Measurements from ENCODE around the gene PWP2.

PWP2 gene

GRCh38 chr21:44071359-44072104, 35.7 kb upstream of the PWP2 start:
- DNase-seq (ENCODE audit: low read depth in 1 of 2, low spot score in 1 of 2) = no peak
- in situ Hi-C loops (cut with HindIII; ENCODE audit: low pct_unique_long_range_greater_than_20kb, low sequenced_read_pairs) = no loop called here
- no peak for TF ChIP-seq JUND (IDR thresholded peaks at IDR 0.05; ENCODE audit: low read depth)

GRCh38 chr21:44072111-44072510, 35.1 kb upstream of the PWP2 start:
- in situ Hi-C loops (cut with HindIII; ENCODE audit: low pct_unique_long_range_greater_than_20kb, low sequenced_read_pairs) = no loop called here
- DNase-seq (ENCODE audit: low read depth in 1 of 2, low spot score in 1 of 2) = no peak
- no peak for TF ChIP-seq JUND (IDR thresholded peaks at IDR 0.05; ENCODE audit: low read depth)

GRCh38 chr21:44074315-44074958, 32.8 kb upstream of the PWP2 start:
- TF ChIP-seq JUND (IDR thresholded peaks at IDR 0.05; ENCODE audit: low read depth) = no peak
- in situ Hi-C loops (cut with HindIII; ENCODE audit: low pct_unique_long_range_greater_than_20kb, low sequenced_read_pairs) = no loop called here
- no peak for DNase-seq (ENCODE audit: low read depth in 1 of 2, low spot score in 1 of 2)

GRCh38 chr21:44076316-44076715, 30.9 kb upstream of the PWP2 start:
- in situ Hi-C loops (cut with HindIII; ENCODE audit: low pct_unique_long_range_greater_than_20kb, low sequenced_read_pairs) = no loop called here
- no peak for TF ChIP-seq JUND (IDR thresholded peaks at IDR 0.05; ENCODE audit: low read depth)
- DNase-seq (ENCODE audit: low read depth in 1 of 2, low spot score in 1 of 2) = no peak

- no peak for TF ChIP-seq JUND (IDR thresholded peaks at IDR 0.05; ENCODE audit: low read depth)
- in situ Hi-C loops (cut with HindIII; ENCODE audit: low pct_unique_long_range_greater_than_20kb, low sequenced_read_pairs) = no loop called here
- no peak for DNase-seq (ENCODE audit: low read depth in 1 of 2, low spot score in 1 of 2)
Observed at GRCh38 chr21:44078411-44078981, 28.7 kb upstream of the PWP2 start.

GRCh38 chr21:44079446-44079845, 27.8 kb upstream of the PWP2 start:
- in situ Hi-C loops (cut with HindIII; ENCODE audit: low pct_unique_long_range_greater_than_20kb, low sequenced_read_pairs) = no loop called here
- DNase-seq (ENCODE audit: low read depth in 1 of 2, low spot score in 1 of 2) = no peak
- no peak for TF ChIP-seq JUND (IDR thresholded peaks at IDR 0.05; ENCODE audit: low read depth)

GRCh38 chr21:44079846-44080245, 27.4 kb upstream of the PWP2 start:
- no peak for TF ChIP-seq JUND (IDR thresholded peaks at IDR 0.05; ENCODE audit: low read depth)
- DNase-seq (ENCODE audit: low read depth in 1 of 2, low spot score in 1 of 2) = no peak
- in situ Hi-C loops (cut with HindIII; ENCODE audit: low pct_unique_long_range_greater_than_20kb, low sequenced_read_pairs) = no loop called here

- no peak for TF ChIP-seq JUND (IDR thresholded peaks at IDR 0.05; ENCODE audit: low read depth)
- no peak for DNase-seq (ENCODE audit: low read depth in 1 of 2, low spot score in 1 of 2)
- in situ Hi-C loops (cut with HindIII; ENCODE audit: low pct_unique_long_range_greater_than_20kb, low sequenced_read_pairs) = no loop called here
Observed at GRCh38 chr21:44082648-44083440, 24.4 kb upstream of the PWP2 start.

- DNase-seq (ENCODE audit: low read depth in 1 of 2, low spot score in 1 of 2) = no peak
- TF ChIP-seq JUND (IDR thresholded peaks at IDR 0.05; ENCODE audit: low read depth) = no peak
- in situ Hi-C loops (cut with HindIII; ENCODE audit: low pct_unique_long_range_greater_than_20kb, low sequenced_read_pairs) = no loop called here
Observed at GRCh38 chr21:44083631-44084291, 23.4 kb upstream of the PWP2 start.

GRCh38 chr21:44084496-44085241, 22.5 kb upstream of the PWP2 start:
- no peak for DNase-seq (ENCODE audit: low read depth in 1 of 2, low spot score in 1 of 2)
- no peak for TF ChIP-seq JUND (IDR thresholded peaks at IDR 0.05; ENCODE audit: low read depth)
- in situ Hi-C loops (cut with HindIII; ENCODE audit: low pct_unique_long_range_greater_than_20kb, low sequenced_read_pairs) = no loop called here

- no peak for DNase-seq (ENCODE audit: low read depth in 1 of 2, low spot score in 1 of 2)
- in situ Hi-C loops (cut with HindIII; ENCODE audit: low pct_unique_long_range_greater_than_20kb, low sequenced_read_pairs) = no loop called here
- TF ChIP-seq JUND (IDR thresholded peaks at IDR 0.05; ENCODE audit: low read depth) = no peak
Observed at GRCh38 chr21:44085491-44086321, 21.5 kb upstream of the PWP2 start.

All from T47D (cell line).